KOPT-K1 (cell line): ENCODE results near the gene SPTBN1.

Experiments
- H3K27ac ChIP-seq: fragments of 200-600 bp; sonication (generic); 2 replicates; pipeline ENCODE4 v1.5.1; 2016; ENCODE audit warnings: antibody characterized with exemption, mild to moderate bottlenecking, low read depth, low read length; ENCODE audit not compliant: poor library complexity, severe bottlenecking
- H3K36me3 ChIP-seq: fragments of 200-600 bp; sonication (generic); 2 replicates; pipeline ENCODE4 v1.5.1; 2017; ENCODE audit warnings: antibody characterized with exemption, mild to moderate bottlenecking, low read length, moderate library complexity; ENCODE audit not compliant: insufficient read depth
- H3K9me3 ChIP-seq: fragments of 200-600 bp; sonication (generic); 2 replicates; pipeline ENCODE4 v1.5.1; 2017; ENCODE audit warnings: antibody characterized with exemption, low read length, mild to moderate bottlenecking; ENCODE audit not compliant: insufficient read depth, poor library complexity, severe bottlenecking

The SPTBN1 gene

DNA sequence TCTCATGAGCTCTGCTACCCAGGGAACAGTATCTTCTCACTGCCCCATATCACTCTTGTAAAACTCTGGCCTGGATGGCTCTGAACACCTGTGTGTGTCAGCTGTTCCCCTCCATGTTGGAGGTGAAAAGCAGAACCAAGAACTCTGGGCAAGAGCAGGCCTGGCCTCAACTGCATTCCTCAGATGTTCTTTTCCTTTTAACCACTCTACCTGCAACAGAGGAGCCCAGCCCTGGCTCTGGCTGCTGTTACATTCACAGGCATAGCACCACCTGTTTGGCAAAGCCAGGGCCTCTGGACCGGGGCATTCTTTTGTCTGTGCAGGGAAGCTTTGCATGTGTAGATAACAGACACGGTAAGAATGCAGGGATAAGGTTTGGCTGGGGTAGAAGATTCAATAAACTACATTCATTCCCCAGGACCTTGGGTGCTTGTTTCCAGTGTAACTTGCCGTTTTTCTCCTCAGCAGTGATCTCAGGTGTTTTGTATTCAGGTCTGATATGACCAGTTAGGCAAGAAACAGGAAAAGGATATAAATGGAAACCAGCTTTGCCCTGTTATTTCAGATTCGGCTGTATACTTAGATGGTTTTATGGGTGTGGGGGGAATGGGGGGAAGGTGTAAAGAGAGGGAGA lies 95.1 kb downstream of the SPTBN1 start:
- Histone ChIP-seq H3K27ac (peak overlapping the region; percentile 1), H3K36me3 (no peaks in the 10 kb centered on the region)

GRCh38 chr2:54553075-54553474 lies 96.9 kb downstream of the SPTBN1 start:
- no peak overlapping the region for H3K27ac ChIP-seq
- no peaks in the 10 kb centered on the region for H3K9me3 ChIP-seq
- H3K36me3 ChIP-seq, result no peaks in the 10 kb centered on the region

More for the DNA sequence above, 95.1 kb downstream of the SPTBN1 start:
- no peaks in the 10 kb centered on the region for H3K9me3 ChIP-seq

DNA sequence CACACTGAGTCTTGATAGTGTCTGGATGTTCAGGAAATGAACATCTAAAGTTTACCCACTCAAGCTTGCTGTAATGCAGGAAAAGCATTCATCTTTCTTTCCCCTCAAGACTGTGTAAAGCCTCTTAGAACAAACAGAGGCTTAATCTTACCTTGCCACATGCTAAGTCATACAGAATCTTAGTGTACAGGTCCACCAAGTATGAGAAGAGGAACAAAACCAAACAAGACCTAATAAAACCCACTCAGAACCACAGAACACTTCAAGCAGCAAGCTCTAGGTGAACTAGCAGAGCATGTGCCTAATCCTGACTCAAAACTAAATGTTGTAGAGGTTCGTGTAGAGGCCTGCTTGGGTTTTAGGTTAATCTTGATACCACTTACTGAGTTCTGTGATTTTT lies 97.6 kb downstream of the SPTBN1 start:
- Histone ChIP-seq H3K27ac (no peak overlapping the region), H3K36me3 (no peaks in the 10 kb centered on the region), H3K9me3 (no peaks in the 10 kb centered on the region)

DNA sequence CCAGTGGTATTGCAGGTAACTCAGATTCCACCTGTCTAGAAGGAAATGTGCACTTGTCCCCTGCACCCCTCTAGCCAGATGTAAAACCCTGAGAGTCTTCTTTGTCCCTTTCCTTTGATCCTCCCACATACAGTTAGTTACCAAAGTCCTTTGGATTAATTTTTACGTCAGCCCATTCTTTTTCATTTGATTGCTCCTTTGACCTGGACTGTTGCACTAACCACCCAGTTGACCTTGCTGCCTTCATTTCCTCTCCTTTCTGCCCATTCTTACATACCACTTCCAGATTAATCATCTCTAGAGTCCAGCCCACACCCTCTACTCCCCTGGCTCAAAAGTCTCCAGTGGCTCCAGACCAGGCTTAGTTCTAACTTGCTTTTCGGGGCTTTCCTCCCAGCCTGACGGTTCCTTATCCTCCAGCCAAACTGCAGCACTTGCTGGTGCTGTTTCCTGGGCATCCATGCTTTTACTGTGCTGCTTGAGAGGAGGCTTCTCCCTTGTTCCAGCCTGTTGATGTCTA lies 99.3 kb downstream of the SPTBN1 start:
- H3K9me3 ChIP-seq, result no peaks in the 10 kb centered on the region
- no peaks in the 10 kb centered on the region for H3K36me3 ChIP-seq
- no peak overlapping the region for H3K27ac ChIP-seq

GRCh38 chr2:54556621-54557121 lies 100.5 kb downstream of the SPTBN1 start:
- no peaks in the 10 kb centered on the region for H3K9me3 ChIP-seq
- peak overlapping the region; percentile 95 for H3K27ac ChIP-seq
- H3K36me3 ChIP-seq, result no peaks in the 10 kb centered on the region

- Histone ChIP-seq H3K27ac (peak overlapping the region; percentile 95), H3K36me3 (no peaks in the 10 kb centered on the region), H3K9me3 (no peaks in the 10 kb centered on the region)
Measured at GRCh38 chr2:54557211-54557600, 101.1 kb downstream of the SPTBN1 start.

GRCh38 chr2:54557601-54558187 lies 101.6 kb downstream of the SPTBN1 start:
- no peaks in the 10 kb centered on the region for H3K9me3 ChIP-seq
- no peaks in the 10 kb centered on the region for H3K36me3 ChIP-seq
- H3K27ac ChIP-seq, result peak overlapping the region; percentile 95

DNA sequence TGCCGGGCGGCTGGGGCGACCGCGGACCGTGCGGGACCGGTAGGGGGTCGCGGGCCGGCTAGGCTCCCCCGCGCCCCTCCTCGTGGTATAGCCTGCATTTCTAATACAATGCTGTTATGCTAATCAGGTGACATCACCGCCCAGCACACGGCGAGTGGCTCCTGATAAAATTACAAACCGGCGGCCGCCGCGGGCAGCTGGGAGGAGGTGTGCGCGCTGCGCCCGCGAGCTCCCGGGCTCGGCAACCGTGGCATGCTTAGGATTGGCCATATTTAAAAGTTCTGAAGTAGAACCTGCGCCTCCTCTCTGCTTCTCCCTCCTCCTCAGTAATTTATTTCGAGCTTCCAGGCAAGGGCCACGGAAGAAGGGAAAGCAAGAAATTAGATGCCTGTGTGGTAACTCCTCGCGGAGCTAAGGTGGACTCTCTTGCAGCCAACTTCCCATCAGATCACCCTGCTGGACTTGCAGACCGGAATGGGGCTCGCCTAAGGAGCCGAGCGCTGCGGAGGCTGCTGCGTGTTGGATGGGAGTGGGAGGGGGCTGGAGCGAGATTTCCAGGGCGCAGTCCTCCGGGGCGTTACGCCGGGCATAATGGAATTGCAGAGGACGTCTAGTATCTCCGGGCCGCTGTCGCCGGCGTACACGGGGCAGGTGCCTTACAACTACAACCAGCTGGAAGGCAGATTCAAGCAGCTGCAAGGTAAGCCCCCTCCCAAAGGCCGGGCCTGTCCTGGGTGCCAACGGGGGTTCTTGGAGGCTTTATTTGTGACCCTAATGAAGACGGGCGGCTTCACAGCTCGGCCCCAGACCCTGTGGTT lies 102.3 kb downstream of the SPTBN1 start:
- no peaks in the 10 kb centered on the region for H3K9me3 ChIP-seq
- peak overlapping the region; percentile 95 for H3K27ac ChIP-seq
- H3K36me3 ChIP-seq, result no peaks in the 10 kb centered on the region

- Histone ChIP-seq H3K36me3 (0 out of 2 replicates have a peak, but pooled peaks cover 3% of the 10 kb centered on the region), H3K27ac (peak overlapping the region; percentile 95), H3K9me3 (no peaks in the 10 kb centered on the region)
Measured at GRCh38 chr2:54559006-54559445, 102.9 kb downstream of the SPTBN1 start.

- peaks cover 10% of the 10 kb centered on the region for H3K36me3 ChIP-seq
- H3K27ac ChIP-seq, result peak overlapping the region; percentile 95
- no peaks in the 10 kb centered on the region for H3K9me3 ChIP-seq
Measured at GRCh38 chr2:54559593-54560145, 103.5 kb downstream of the SPTBN1 start.

GRCh38 chr2:54560146-54560881 lies 104.2 kb downstream of the SPTBN1 start:
- H3K36me3 ChIP-seq, result peaks cover 14% of the 10 kb centered on the region
- peak overlapping the region; percentile 95 for H3K27ac ChIP-seq
- no peaks in the 10 kb centered on the region for H3K9me3 ChIP-seq

GRCh38 chr2:54561010-54561409 lies 104.9 kb downstream of the SPTBN1 start:
- Histone ChIP-seq H3K36me3 (peaks cover 15% of the 10 kb centered on the region), H3K9me3 (no peaks in the 10 kb centered on the region), H3K27ac (peak overlapping the region; percentile 95)

- peak overlapping the region; percentile 26 for H3K27ac ChIP-seq
Measured at GRCh38 chr2:54564439-54564838, 108.3 kb downstream of the SPTBN1 start.

DNA sequence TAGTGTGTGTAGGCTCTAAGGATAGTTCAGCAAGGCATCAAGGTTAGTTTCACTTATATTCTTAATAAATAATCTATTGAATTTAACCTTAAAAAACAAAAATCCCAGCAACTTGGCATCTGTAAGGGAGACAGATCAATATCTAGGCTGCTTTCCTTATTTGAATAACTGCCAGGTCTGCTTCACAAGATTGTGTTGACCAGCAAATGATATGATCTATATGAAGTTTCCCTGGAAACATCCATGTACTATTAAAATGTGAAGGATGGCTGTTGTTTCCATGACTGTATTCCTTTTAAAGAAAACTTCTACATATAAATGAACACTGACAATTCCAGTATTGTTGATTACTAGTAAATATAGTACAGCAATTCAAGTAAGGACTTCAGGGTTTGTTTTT lies 109.4 kb downstream of the SPTBN1 start:
- peaks cover 19% of the 10 kb centered on the region for H3K36me3 ChIP-seq
- peak overlapping the region; percentile 5 for H3K27ac ChIP-seq
- H3K9me3 ChIP-seq, result no peaks in the 10 kb centered on the region

More at GRCh38 chr2:54564439-54564838, 108.3 kb downstream of the SPTBN1 start:
- no peaks in the 10 kb centered on the region for H3K9me3 ChIP-seq
- peaks cover 19% of the 10 kb centered on the region for H3K36me3 ChIP-seq
